ENCODE data around the gene ENOX2.
"Not testable (repeated sequence)": the region's sequence is repeated elsewhere in the genome, so short reads cannot be mapped to it uniquely, and the experiment has no call there.

The ENOX2 gene

GRCh38 chrX:130805903-130806302 lies 97.1 kb downstream of the ENOX2 start:
- DNase-seq (ENCODE audit: insufficient read length, low spot score) = no peak
- no peak for TF ChIP-seq POLR2AphosphoS5 (IDR thresholded peaks at IDR 0.05; ENCODE audit: low read depth, low read length)
- TF ChIP-seq POU2F2 (IDR thresholded peaks at IDR 0.05; ENCODE audit: low read depth, low read length) = no peak
- TF ChIP-seq POLR2A (IDR thresholded peaks at IDR 0.05; ENCODE audit: low read depth, low read length) = no peak
- no peak for TF ChIP-seq PAX5 (IDR thresholded peaks at IDR 0.05; ENCODE audit: insufficient read depth, low read length, severe bottlenecking)
- TF ChIP-seq TAF1 (IDR thresholded peaks at IDR 0.05; ENCODE audit: low read depth, low read length) = no peak
- TF ChIP-seq SPI1 (IDR thresholded peaks at IDR 0.05; ENCODE audit: low read depth, low read length) = no peak
- FAIRE-seq = no peak

GRCh38 chrX:130803537-130803936 lies 99.5 kb downstream of the ENOX2 start:
- FAIRE-seq (no peak), DNase-seq (ENCODE audit: insufficient read length, low spot score) (no peak)
- no peak for TF ChIP-seq POLR2AphosphoS5 (IDR thresholded peaks at IDR 0.05; ENCODE audit: low read depth, low read length)
- TF ChIP-seq TAF1 (IDR thresholded peaks at IDR 0.05; ENCODE audit: low read depth, low read length) = no peak
- TF ChIP-seq POLR2A (IDR thresholded peaks at IDR 0.05; ENCODE audit: low read depth, low read length) = no peak
- no peak for TF ChIP-seq SPI1 (IDR thresholded peaks at IDR 0.05; ENCODE audit: low read depth, low read length)
- no peak for TF ChIP-seq POU2F2 (IDR thresholded peaks at IDR 0.05; ENCODE audit: low read depth, low read length)
- TF ChIP-seq PAX5 (IDR thresholded peaks at IDR 0.05; ENCODE audit: insufficient read depth, low read length, severe bottlenecking) = no peak

- FAIRE-seq (no peak), DNase-seq (ENCODE audit: insufficient read length, low spot score) (no peak)
- TF ChIP-seq TAF1 (IDR thresholded peaks at IDR 0.05; ENCODE audit: low read depth, low read length) = no peak
- TF ChIP-seq POLR2A (IDR thresholded peaks at IDR 0.05; ENCODE audit: low read depth, low read length) = no peak
- TF ChIP-seq POU2F2 (IDR thresholded peaks at IDR 0.05; ENCODE audit: low read depth, low read length) = no peak
- no peak for TF ChIP-seq PAX5 (IDR thresholded peaks at IDR 0.05; ENCODE audit: insufficient read depth, low read length, severe bottlenecking)
- no peak for TF ChIP-seq SPI1 (IDR thresholded peaks at IDR 0.05; ENCODE audit: low read depth, low read length)
- TF ChIP-seq POLR2AphosphoS5 (IDR thresholded peaks at IDR 0.05; ENCODE audit: low read depth, low read length) = no peak
Observed at GRCh38 chrX:130801901-130802300, 101.1 kb downstream of the ENOX2 start.

- TF ChIP-seq POU2F2 (IDR thresholded peaks at IDR 0.05; ENCODE audit: low read depth, low read length) (no peak), PAX5 (IDR thresholded peaks at IDR 0.05; ENCODE audit: insufficient read depth, low read length, severe bottlenecking) (no peak), POLR2AphosphoS5 (IDR thresholded peaks at IDR 0.05; ENCODE audit: low read depth, low read length) (no peak), POLR2A (IDR thresholded peaks at IDR 0.05; ENCODE audit: low read depth, low read length) (no peak), SPI1 (IDR thresholded peaks at IDR 0.05; ENCODE audit: low read depth, low read length) (no peak), TAF1 (IDR thresholded peaks at IDR 0.05; ENCODE audit: low read depth, low read length) (no peak)
- FAIRE-seq = no peak
- no peak for DNase-seq (ENCODE audit: insufficient read length, low spot score)
Observed at GRCh38 chrX:130799393-130799792, 103.6 kb downstream of the ENOX2 start.

DNA sequence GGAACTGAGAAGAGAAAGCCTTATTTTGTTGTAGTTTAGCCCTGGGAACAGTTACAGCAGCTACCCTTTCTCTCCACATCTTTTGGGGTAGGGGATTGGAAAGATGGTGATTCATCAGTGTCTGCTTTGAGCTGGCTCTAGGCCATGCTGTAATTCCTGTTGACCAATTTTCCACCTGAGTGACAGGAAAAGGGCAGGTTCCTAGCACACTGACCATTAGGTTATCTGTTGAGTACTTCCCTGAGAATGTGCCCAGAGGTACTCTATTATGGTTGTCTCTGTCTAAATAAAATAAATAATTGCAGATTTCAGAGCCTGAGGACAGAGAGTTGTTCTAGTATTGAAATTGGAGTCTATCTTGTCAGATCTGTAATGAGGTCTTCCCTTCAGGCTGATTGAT lies 109.0 kb downstream of the ENOX2 start:
- no peak for TF ChIP-seq PAX5 (IDR thresholded peaks at IDR 0.05; ENCODE audit: insufficient read depth, low read length, severe bottlenecking)
- no peak for TF ChIP-seq TAF1 (IDR thresholded peaks at IDR 0.05; ENCODE audit: low read depth, low read length)
- no peak for TF ChIP-seq POLR2AphosphoS5 (IDR thresholded peaks at IDR 0.05; ENCODE audit: low read depth, low read length)
- no peak for TF ChIP-seq POLR2A (IDR thresholded peaks at IDR 0.05; ENCODE audit: low read depth, low read length)
- TF ChIP-seq SPI1 (IDR thresholded peaks at IDR 0.05; ENCODE audit: low read depth, low read length) = no peak
- no peak for TF ChIP-seq POU2F2 (IDR thresholded peaks at IDR 0.05; ENCODE audit: low read depth, low read length)
- FAIRE-seq = no peak
- no peak for DNase-seq (ENCODE audit: insufficient read length, low spot score)

- DNase-seq (ENCODE audit: insufficient read length, low spot score) = not testable (repeated sequence)
- FAIRE-seq = peak; percentile 16
Observed at GRCh38 chrX:130791870-130792269, 111.1 kb downstream of the ENOX2 start.

- DNase-seq (ENCODE audit: insufficient read length, low spot score) = no peak
- no peak for FAIRE-seq
- no peak for TF ChIP-seq SPI1 (IDR thresholded peaks at IDR 0.05; ENCODE audit: low read depth, low read length)
- TF ChIP-seq POLR2AphosphoS5 (IDR thresholded peaks at IDR 0.05; ENCODE audit: low read depth, low read length) = no peak
- no peak for TF ChIP-seq TAF1 (IDR thresholded peaks at IDR 0.05; ENCODE audit: low read depth, low read length)
- TF ChIP-seq POU2F2 (IDR thresholded peaks at IDR 0.05; ENCODE audit: low read depth, low read length) = no peak
- no peak for TF ChIP-seq POLR2A (IDR thresholded peaks at IDR 0.05; ENCODE audit: low read depth, low read length)
- TF ChIP-seq PAX5 (IDR thresholded peaks at IDR 0.05; ENCODE audit: insufficient read depth, low read length, severe bottlenecking) = no peak
Observed at GRCh38 chrX:130789793-130790192, 113.2 kb downstream of the ENOX2 start.

DNA sequence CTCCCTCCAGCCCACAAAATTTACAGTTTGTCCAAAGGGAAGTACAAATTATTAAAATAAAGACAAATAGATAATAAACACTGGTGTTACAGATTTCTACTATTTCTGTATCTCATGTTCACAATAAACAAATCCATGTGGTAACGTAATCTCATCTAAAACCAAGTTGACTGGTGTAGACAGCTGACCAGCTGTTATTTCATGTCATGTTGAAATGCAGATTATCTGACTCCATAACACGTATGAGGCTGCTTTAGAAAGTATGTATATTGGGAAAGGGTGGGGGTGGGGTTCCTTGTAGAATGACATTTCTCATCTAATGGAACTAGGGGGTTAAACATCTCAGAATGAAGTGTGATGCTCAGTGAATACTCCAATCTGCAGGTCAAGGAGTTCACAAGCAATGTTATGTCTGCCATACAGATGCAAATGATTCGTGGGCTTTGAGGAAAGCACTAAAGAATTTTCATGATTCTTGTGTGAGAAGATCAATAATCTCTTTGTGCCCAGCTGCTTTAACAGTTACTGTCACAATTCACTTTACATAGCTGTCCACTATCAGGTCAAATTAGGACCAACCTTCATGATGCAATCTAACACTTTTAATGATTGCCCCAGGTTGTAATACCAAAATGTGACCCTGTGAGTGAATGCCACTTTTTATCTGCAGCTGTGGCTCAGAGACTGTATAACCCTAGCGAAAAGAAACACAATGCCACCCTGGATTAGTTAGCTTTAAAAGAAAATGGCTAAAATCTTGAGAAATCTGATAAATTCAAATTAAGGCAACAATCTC lies 114.0 kb downstream of the ENOX2 start:
- no peak for DNase-seq (ENCODE audit: insufficient read length, low spot score)
- no peak for TF ChIP-seq SPI1 (IDR thresholded peaks at IDR 0.05; ENCODE audit: low read depth, low read length)
- TF ChIP-seq TAF1 (IDR thresholded peaks at IDR 0.05; ENCODE audit: low read depth, low read length) = no peak
- TF ChIP-seq POU2F2 (IDR thresholded peaks at IDR 0.05; ENCODE audit: low read depth, low read length) = no peak
- TF ChIP-seq POLR2AphosphoS5 (IDR thresholded peaks at IDR 0.05; ENCODE audit: low read depth, low read length) = no peak
- no peak for TF ChIP-seq PAX5 (IDR thresholded peaks at IDR 0.05; ENCODE audit: insufficient read depth, low read length, severe bottlenecking)
- no peak for TF ChIP-seq POLR2A (IDR thresholded peaks at IDR 0.05; ENCODE audit: low read depth, low read length)
- FAIRE-seq = no peak

DNA sequence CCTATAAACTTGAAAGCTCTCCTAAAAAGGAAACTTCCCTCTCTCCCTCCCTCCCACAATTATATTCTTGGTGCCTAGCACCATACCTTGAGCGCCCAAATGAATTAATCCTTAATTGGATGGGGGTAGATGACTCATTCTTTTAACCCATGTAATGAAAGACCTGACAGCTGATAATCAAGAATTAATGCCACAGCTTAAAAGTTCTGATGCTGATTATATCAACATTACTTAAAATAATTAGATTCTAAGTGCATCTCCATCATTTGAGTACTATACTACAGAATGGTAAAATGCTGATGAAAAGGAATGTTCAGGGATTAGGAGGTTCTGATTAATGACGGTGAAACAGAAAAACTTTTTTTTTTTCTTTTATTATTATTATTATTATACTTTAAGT lies 117.0 kb downstream of the ENOX2 start:
- DNase-seq (ENCODE audit: insufficient read length, low spot score) (no peak), FAIRE-seq (no peak)
- no peak for TF ChIP-seq PAX5 (IDR thresholded peaks at IDR 0.05; ENCODE audit: insufficient read depth, low read length, severe bottlenecking)
- no peak for TF ChIP-seq SPI1 (IDR thresholded peaks at IDR 0.05; ENCODE audit: low read depth, low read length)
- TF ChIP-seq POLR2AphosphoS5 (IDR thresholded peaks at IDR 0.05; ENCODE audit: low read depth, low read length) = no peak
- no peak for TF ChIP-seq TAF1 (IDR thresholded peaks at IDR 0.05; ENCODE audit: low read depth, low read length)
- TF ChIP-seq POLR2A (IDR thresholded peaks at IDR 0.05; ENCODE audit: low read depth, low read length) = no peak

DNA sequence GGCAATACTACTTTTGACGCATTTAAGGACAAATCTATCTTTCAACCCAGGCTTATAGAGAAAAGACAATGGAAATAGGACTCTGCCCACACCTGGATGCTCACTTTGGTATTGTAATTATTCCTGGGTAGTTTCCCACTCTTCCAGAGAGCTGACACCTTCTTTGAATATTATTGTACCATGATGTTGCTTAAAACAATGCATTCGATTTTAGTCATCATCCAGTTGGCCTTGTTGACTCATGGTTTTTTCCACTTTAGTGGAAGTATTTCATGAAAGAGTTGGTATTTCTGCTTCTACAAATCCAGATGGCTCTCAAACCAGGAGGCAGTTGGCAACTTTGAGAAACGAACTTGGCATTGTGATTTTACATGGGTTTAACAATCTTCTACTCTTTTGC lies 124.2 kb downstream of the ENOX2 start:
- FAIRE-seq (no peak), DNase-seq (ENCODE audit: insufficient read length, low spot score) (no peak)
- TF ChIP-seq POU2F2 (IDR thresholded peaks at IDR 0.05; ENCODE audit: low read depth, low read length) (no peak), POLR2AphosphoS5 (IDR thresholded peaks at IDR 0.05; ENCODE audit: low read depth, low read length) (no peak), PAX5 (IDR thresholded peaks at IDR 0.05; ENCODE audit: insufficient read depth, low read length, severe bottlenecking) (no peak), SPI1 (IDR thresholded peaks at IDR 0.05; ENCODE audit: low read depth, low read length) (no peak), TAF1 (IDR thresholded peaks at IDR 0.05; ENCODE audit: low read depth, low read length) (no peak), POLR2A (IDR thresholded peaks at IDR 0.05; ENCODE audit: low read depth, low read length) (no peak)
